Ascending aorta (tissue), 2 donors: Measurements from ENCODE around the gene TMX3. TPM values are rescaled to one million over a fixed set of nuclear protein-coding genes. Genes with fewer than 3 reads are reported as not detected.

Experiments
- DNase-seq, 2 donors: peaks; one replicate each; pipeline ENCODE4 v3.0.0-alpha.2; 2019; ENCODE audit warnings: low spot score in 2 of 2
- H3K27ac ChIP-seq, 2 donors: fragments of 200-600 bp; sonication (generic); one replicate each; pipeline ENCODE4 v1.5.1; 2016 to 2017; ENCODE audit warnings: mild to moderate bottlenecking in 1 of 2
- H3K27me3 ChIP-seq: fragments of 200-600 bp; sonication (generic); one replicate; pipeline ENCODE4 v1.5.1; 2017
- H3K36me3 ChIP-seq, 2 donors: fragments of 200-600 bp; sonication (generic); one replicate each; pipeline ENCODE4 v1.5.1; 2016
- H3K4me1 ChIP-seq, 2 donors: fragments of 200-600 bp; sonication (generic); one replicate each; pipeline ENCODE4 v1.5.1; 2016 to 2017; ENCODE audit warnings: mild to moderate bottlenecking in 1 of 2
- H3K4me3 ChIP-seq, 2 donors: fragments of 200-600 bp; sonication (generic); one replicate each; pipeline ENCODE4 v1.5.1; 2016 to 2017; ENCODE audit warnings: mild to moderate bottlenecking in 1 of 2
- H3K9me3 ChIP-seq, 2 donors: fragments of 200-600 bp; sonication (generic); one replicate each; pipeline ENCODE4 v1.5.1; 2016
- CTCF ChIP-seq, 3 experiments: fragments of 200-600 bp in 2 of 3; fragments of 450-650 bp in 1 of 3; sonication (generic) in 2 of 3; IDR thresholded peaks; one replicate each; pipeline ENCODE4 v1.5.1; 2016 to 2019; ENCODE audit warnings: antibody characterized with exemption in 3 of 3, mild to moderate bottlenecking in 1 of 3, moderate library complexity in 1 of 3
- intact Hi-C: fragments of 100-400 bp; cut with DNase I; formaldehyde crosslinking; loops from one replicate; pipeline ENCODE4 v1.15.1; 2023
- total RNA-seq: library from RNA; depleted of rRNA; stranded (reverse); fragments of >200 nt; gene quantifications from one replicate; pipeline ENCODE4 v1.1.0, GENCODE V29; 2016

The TMX3 gene
- total RNA-seq, 1 donor from 2014 or later = 12.9 TPM

GRCh38 chr18:68648191-68648590 lies 66.7 kb downstream of the TMX3 start:
- TF ChIP-seq CTCF (IDR thresholded peaks at IDR 0.05) = no peak
- no peak overlapping the region for H3K27ac ChIP-seq
- intact Hi-C loops = no loop called here
- H3K4me3 ChIP-seq = no peak overlapping the region
- H3K27me3 ChIP-seq = no peaks in the 10 kb centered on the region
- no peaks in the 10 kb centered on the region for H3K36me3 ChIP-seq
- no peaks in the 10 kb centered on the region for H3K4me1 ChIP-seq
- no peaks in the 10 kb centered on the region for H3K9me3 ChIP-seq
- DNase-seq = no peak

- intact Hi-C loops = no loop called here
Observed at GRCh38 chr18:68642003-68642402, 72.9 kb downstream of the TMX3 start.

DNA sequence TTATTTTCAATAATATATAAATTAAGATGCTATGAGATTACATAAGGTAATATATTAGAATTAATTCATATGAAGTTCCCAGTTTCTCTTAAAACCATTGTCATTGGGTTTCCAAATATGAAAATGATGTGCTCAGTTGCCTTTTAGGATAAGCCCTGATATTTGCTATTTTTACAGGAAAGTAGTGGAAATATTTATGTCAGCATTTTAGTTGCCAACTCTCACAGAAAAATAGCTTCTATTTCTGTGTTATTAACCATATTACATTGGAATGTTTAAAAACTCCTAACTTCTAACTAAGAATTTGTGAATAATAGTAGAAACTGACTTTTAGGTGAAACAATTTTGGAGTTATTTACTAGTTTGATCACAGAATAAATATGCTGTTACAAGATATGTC lies 74.0 kb downstream of the TMX3 start:
- Histone ChIP-seq H3K9me3 (peaks cover 0 to 7% of the 10 kb centered on the region in 2 donors), H3K27ac (no peak overlapping the region), H3K36me3 (no peaks in the 10 kb centered on the region), H3K4me1 (no peaks in the 10 kb centered on the region), H3K27me3 (no peaks in the 10 kb centered on the region), H3K4me3 (no peak overlapping the region)
- TF ChIP-seq CTCF (IDR thresholded peaks at IDR 0.05) = no peak
- intact Hi-C loops = no loop called here
- no peak for DNase-seq

More at GRCh38 chr18:68642003-68642402, 72.9 kb downstream of the TMX3 start:
- Histone ChIP-seq H3K9me3 (peaks cover 0 to 7% of the 10 kb centered on the region in 2 donors), H3K27ac (no peak overlapping the region), H3K36me3 (no peaks in the 10 kb centered on the region), H3K4me3 (no peak overlapping the region), H3K4me1 (no peaks in the 10 kb centered on the region), H3K27me3 (no peaks in the 10 kb centered on the region)
- DNase-seq = no peak
- no peak for TF ChIP-seq CTCF (IDR thresholded peaks at IDR 0.05)

DNA sequence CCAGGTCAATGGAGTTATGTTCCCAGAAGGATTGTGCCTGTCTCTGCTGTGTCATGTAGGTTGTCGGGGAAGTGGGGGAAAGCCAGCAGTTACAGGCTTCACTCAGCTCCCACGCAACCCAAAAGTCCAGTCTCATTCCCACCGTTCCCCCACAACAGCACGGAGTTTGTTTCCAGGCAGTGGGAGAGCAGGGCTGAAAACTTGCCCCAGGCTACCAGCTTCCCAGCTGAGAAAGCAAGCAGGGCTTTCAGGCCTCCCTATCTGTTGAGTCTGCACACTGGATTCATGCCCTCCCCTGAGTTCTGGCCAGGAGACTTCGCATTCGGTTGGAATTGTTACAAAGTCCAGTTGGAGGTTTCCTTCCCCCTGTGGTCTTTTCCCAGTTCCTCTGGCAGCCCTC lies 76.3 kb downstream of the TMX3 start:
- H3K4me1 ChIP-seq = no peaks in the 10 kb centered on the region
- no peaks in the 10 kb centered on the region for H3K27me3 ChIP-seq
- no peaks in the 10 kb centered on the region for H3K36me3 ChIP-seq
- peaks cover 0 to 7% of the 10 kb centered on the region in 2 donors for H3K9me3 ChIP-seq
- intact Hi-C loops = no loop called here
- H3K4me3 ChIP-seq = no peak overlapping the region
- H3K27ac ChIP-seq = no peak overlapping the region
- no peak for TF ChIP-seq CTCF (IDR thresholded peaks at IDR 0.05)
- no peak for DNase-seq

GRCh38 chr18:68627812-68628211 lies 87.1 kb downstream of the TMX3 start:
- Histone ChIP-seq H3K4me3 (no peak overlapping the region), H3K27me3 (no peaks in the 10 kb centered on the region), H3K36me3 (no peaks in the 10 kb centered on the region), H3K27ac (no peak overlapping the region), H3K9me3 (no peaks in the 10 kb centered on the region), H3K4me1 (no peaks in the 10 kb centered on the region)
- DNase-seq = no peak
- TF ChIP-seq CTCF (IDR thresholded peaks at IDR 0.05) = no peak
- intact Hi-C loops = no loop called here

Other genes with a start within 250 kb of the TMX3 start
- gene CCDC102B, start 83.0 kb upstream of the TMX3 start, total RNA-seq = 3.3 TPM